Measurements from ENCODE around the gene FAM20C. TPM values are rescaled to one million over a fixed set of nuclear protein-coding genes. Genes with fewer than 3 reads are reported as not detected.

FAM20C gene
- total RNA-seq, 1 donor from 2014 or later, result 1.3 TPM

DNA sequence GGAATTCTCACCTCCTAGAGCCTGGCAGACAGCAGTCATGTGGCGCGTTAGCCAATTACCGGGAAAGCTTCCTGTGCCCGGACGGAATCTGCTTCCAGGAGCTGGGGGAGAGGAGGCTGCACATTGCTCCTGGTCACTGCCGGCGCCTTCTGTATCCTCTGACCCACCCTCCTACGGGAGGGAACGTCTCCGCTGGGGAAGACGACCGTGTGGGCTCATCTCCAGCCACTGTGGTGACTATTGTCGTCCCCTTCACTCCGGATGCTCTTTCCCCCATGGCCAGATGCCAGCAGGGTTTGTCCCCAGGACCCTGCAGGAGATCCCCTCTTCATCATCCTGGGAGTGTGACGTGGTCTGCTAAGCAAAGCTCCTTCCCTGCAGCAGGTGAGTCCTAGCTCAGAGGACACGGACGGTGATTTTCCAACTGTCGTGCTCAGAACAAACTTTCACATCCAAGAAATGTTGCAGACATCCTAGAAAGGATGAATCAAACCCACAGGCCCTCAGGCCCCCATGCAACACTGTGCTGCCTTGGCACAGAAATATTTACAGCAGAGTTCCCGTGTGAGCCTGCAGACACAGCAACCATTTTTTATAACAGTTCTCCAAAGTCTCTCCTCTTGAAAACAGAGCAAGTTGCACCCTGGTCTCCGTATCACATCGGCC is 29.6 kb upstream of the FAM20C start:
- peaks cover 2% of the 10 kb centered on the region for H3K27me3 ChIP-seq (ENCODE audit: control insufficient read depth, insufficient read depth, low read length)
- DNase-seq (ENCODE audit: low read depth) (no peak), FAIRE-seq (no peak)
- H3K36me3 ChIP-seq (ENCODE audit: control insufficient read depth, insufficient read depth, low read length), result no peaks in the 10 kb centered on the region
- TF ChIP-seq, protein P1, sequence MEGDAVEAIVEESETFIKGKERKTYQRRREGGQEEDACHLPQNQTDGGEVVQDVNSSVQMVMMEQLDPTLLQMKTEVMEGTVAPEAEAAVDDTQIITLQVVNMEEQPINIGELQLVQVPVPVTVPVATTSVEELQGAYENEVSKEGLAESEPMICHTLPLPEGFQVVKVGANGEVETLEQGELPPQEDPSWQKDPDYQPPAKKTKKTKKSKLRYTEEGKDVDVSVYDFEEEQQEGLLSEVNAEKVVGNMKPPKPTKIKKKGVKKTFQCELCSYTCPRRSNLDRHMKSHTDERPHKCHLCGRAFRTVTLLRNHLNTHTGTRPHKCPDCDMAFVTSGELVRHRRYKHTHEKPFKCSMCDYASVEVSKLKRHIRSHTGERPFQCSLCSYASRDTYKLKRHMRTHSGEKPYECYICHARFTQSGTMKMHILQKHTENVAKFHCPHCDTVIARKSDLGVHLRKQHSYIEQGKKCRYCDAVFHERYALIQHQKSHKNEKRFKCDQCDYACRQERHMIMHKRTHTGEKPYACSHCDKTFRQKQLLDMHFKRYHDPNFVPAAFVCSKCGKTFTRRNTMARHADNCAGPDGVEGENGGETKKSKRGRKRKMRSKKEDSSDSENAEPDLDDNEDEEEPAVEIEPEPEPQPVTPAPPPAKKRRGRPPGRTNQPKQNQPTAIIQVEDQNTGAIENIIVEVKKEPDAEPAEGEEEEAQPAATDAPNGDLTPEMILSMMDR (IDR thresholded peaks at IDR 0.05; ENCODE audit: insufficient read depth, low read length, severe bottlenecking), result no peak
- H3K4me3 ChIP-seq (ENCODE audit: low read depth, low read length), result no peak overlapping the region

DNA sequence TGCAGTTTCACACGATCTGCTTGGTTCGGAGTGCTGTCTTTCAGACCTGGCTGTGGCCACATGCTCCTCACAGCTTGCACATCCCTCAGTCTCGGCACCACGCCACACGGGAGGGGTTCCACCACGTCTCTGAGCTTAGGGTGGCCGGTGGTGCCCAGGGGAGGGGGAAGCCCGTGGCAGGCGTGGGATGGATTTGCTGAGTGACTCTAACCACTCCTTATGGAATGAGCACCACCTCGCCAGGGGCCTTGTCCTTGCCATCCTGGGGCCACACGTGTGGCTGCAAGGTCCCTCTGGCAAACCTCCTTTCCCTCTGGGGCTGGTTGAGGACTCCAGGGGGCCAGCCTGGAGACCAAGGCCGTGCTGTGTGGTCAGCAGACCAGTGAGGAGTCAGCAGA is 29.1 kb upstream of the FAM20C start:
- Histone ChIP-seq H3K36me3 (ENCODE audit: control insufficient read depth, insufficient read depth, low read length) (no peaks in the 10 kb centered on the region), H3K4me3 (ENCODE audit: low read depth, low read length) (no peak overlapping the region), H3K27me3 (ENCODE audit: control insufficient read depth, insufficient read depth, low read length) (peaks cover 2% of the 10 kb centered on the region)
- FAIRE-seq (no peak), DNase-seq (ENCODE audit: low read depth) (no peak)
- TF ChIP-seq, protein P1 (IDR thresholded peaks at IDR 0.05; ENCODE audit: insufficient read depth, low read length, severe bottlenecking), result no peak

DNA sequence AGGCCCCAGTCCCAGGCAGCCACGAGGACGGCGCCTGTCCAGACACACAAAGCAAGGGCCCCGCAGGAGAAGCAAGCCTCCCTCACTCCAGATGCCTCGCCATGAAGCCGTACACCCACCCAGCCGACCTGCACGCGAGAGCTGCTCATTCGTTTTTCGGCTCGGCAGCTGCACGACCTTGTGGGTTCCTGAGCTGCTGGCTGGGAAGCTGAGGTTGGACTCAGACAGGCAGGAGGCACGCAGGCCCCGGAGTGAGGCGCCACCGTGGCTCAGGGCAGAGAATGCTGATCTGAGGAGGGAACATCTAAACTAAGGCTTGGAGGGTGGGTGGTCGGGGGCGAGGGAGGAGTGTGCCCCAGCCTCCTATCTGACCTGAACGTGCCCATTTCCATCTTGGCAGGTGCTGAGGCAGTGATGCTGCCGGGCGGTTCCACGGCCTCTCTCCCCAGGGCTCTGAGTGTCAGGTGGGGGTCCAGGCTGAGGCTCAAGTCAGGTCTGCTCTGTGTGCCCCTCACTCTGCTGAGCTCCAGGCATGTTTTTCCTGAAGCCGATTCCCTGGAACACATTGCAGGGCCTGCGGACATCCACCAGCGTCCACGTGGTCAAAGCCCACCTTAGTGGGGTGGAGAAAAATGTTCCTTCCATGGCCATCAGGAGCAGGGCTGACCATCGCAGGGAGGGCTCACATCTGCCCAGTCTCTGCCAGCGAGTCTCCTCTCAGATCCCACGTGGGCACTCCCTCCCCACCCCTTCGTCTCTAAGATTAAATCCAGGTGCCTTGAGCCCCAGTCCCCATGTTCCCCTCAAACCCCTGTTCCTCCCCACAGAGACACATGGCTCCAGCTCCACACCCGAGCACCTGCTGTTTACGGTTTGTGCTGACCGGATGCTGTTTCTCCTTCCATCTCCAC is 28.1 kb upstream of the FAM20C start:
- Histone ChIP-seq H3K36me3 (ENCODE audit: control insufficient read depth, insufficient read depth, low read length) (no peaks in the 10 kb centered on the region), H3K4me3 (ENCODE audit: low read depth, low read length) (no peak overlapping the region), H3K27me3 (ENCODE audit: control insufficient read depth, insufficient read depth, low read length) (peaks cover 2% of the 10 kb centered on the region)
- TF ChIP-seq, protein P1 (IDR thresholded peaks at IDR 0.05; ENCODE audit: insufficient read depth, low read length, severe bottlenecking), result no peak
- DNase-seq (ENCODE audit: low read depth) (no peak), FAIRE-seq (no peak)

DNA sequence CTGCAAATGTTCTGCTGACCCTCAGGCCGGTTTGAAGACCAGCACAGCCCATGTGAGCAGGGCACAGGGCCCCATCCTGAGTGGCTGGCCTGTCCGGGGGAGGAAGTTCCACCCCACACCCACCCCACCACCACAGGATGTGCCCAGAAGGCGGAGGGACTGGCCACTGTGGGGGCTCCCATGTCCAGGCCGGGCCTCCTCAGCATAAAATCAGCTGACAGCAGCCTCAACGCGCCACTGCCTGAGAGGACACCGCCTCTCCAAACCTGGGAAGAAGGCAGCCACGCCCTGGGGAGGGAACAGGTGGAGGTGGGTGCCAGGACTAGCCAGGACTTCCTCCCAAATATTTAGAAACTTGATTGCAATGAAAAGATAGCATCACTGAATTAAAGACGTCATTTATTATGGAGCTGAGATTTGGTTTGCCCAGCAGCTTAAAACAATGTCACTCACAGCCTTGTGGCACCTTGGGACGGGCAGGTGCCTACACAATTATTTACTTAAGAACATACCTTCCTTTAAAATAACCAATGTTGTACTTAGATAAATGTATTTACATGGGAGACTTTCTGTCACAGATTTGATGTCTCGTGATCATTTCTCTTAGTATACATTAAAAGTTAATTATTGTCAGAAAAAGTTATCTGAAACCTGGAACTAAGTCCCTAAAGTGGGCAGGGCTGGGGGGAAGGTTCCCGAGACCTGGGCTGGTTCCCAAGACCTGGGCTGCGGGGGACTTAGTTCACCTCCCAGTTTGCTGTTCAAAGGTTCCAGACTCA is 27.3 kb upstream of the FAM20C start:
- H3K36me3 ChIP-seq (ENCODE audit: control insufficient read depth, insufficient read depth, low read length), result no peaks in the 10 kb centered on the region
- FAIRE-seq (no peak), DNase-seq (ENCODE audit: low read depth) (no peak)
- H3K27me3 ChIP-seq (ENCODE audit: control insufficient read depth, insufficient read depth, low read length), result peaks cover 2% of the 10 kb centered on the region
- TF ChIP-seq, protein P1 (IDR thresholded peaks at IDR 0.05; ENCODE audit: insufficient read depth, low read length, severe bottlenecking), result no peak
- H3K4me3 ChIP-seq (ENCODE audit: low read depth, low read length), result no peak overlapping the region

DNA sequence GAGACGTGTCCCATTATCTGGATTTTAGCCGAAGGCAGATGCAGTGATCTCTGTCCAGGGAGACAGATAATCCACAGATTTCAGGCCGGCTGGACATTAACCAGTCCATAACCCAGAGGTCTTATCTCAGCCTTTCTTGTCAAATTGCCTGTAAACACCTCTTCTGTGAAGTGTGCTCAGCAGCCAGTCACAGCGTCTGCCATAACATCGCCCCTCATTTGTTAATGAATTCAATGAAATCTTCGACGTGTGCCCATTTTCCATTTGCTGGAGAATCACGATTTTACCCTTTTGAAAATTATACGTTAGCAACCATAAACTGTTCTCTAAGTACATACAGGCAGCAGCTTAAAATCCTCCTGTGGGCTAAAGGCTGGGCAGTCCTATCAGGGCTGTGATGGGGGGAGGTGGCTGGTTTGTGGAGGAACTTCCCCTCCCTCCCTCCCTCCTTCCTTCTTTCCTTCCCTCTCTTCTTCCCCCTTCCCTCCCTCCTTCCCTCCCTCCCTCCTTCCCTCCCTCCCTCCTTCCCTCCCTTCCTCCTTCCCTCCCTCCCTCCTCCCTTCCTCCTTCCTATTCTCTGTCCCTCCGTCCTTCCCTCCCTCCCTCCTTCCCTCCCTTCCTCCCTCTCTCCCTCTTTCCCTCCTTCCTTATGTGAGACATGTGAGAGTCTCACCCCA is 26.6 kb upstream of the FAM20C start:
- peaks cover 2% of the 10 kb centered on the region for H3K27me3 ChIP-seq (ENCODE audit: control insufficient read depth, insufficient read depth, low read length)
- no peaks in the 10 kb centered on the region for H3K36me3 ChIP-seq (ENCODE audit: control insufficient read depth, insufficient read depth, low read length)
- FAIRE-seq (no peak), DNase-seq (ENCODE audit: low read depth) (no peak)
- H3K4me3 ChIP-seq (ENCODE audit: low read depth, low read length), result no peak overlapping the region
- TF ChIP-seq, protein P1 (IDR thresholded peaks at IDR 0.05; ENCODE audit: insufficient read depth, low read length, severe bottlenecking), result no peak
